A204.1 (cell line): ENCODE results near the gene JMJD6.
"Not testable (repeated sequence)": the region's sequence is repeated elsewhere in the genome, so short reads cannot be mapped to it uniquely, and the experiment has no call there.

Source experiments
- FAIRE-seq: peaks from 2 replicates; lab custom pipeline; 2012; peaks lifted over from hg19 to GRCh38; lab: Jason Lieb, UNC

Gene JMJD6

DNA sequence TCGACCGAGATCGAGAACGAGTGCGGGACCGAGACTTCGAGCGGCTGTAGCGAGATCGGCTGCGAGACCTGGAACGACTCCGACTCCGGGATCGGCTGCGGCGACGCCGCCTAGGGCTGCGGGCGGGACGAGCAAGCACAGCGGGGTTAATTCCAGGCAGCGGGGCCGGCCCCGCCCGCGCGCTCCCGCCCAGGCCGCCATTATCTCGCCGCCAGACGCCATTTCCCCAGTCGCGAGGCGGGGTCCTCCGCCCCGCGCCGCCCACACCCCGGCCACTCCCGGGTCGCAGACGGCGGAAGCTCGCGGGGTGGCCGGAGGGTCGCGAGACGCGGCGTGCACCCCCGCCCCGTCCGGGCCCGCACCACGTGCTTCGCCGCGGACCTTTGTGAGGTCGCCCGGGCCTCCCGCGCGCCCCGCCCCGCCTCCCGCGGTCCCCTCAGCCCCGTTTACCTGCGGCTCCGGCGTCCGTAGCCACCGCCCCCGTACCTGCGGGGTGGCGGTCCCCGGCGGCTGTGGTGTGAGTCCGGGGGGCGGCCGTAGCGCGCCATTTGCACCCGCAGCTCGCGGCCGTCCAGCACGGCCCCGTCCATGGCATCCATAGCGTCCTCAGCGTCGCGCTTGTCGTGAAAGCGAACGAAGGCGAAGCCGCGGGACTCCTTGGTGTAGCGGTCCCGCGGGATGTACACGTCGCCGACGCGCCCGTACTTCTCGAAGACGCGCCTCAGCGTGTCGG is 10.1 kb upstream of the JMJD6 start:
- FAIRE-seq = no peak

- FAIRE-seq = no peak
Measured at GRCh38 chr17:76735586-76736348, 9.4 kb upstream of the JMJD6 start.

GRCh38 chr17:76735006-76735405 is 8.6 kb upstream of the JMJD6 start:
- FAIRE-seq = peak; percentile 37

GRCh38 chr17:76734080-76734840 is 7.9 kb upstream of the JMJD6 start:
- no peak for FAIRE-seq

- FAIRE-seq = no peak
Measured at GRCh38 chr17:76733618-76733957, 7.2 kb upstream of the JMJD6 start.

DNA sequence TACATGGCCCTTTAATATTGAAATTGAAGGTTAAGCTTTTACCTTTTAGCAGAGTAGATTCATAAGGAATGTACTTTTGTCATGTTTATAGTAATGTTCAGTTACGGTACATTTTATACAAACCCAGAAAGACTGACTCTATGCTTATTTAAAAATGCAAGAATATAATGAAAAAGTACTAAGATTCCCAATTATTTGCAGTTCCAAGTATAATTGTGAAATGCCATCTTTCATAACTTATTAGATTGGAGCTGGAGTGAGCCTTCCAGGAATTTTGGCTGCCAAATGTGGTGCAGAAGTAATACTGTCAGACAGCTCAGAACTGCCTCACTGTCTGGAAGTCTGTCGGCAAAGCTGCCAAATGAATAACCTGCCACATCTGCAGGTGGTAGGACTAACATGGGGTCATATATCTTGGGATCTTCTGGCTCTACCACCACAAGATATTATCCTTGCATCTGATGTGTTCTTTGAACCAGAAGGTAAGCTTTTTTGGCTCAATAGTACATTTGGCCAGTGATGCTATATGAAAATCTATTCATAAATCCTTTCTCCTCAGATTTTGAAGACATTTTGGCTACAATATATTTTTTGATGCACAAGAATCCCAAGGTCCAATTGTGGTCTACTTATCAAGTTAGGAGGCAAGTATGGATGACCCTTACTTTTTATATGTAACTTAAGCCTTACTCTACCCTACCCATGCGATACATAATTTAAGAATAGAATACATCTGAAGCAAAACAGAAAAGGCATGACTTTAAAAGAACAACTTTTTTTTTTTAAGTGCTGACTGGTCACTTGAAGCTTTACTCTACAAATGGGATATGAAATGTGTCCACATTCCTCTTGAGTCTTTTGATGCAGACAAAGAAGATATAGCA is 6.6 kb upstream of the JMJD6 start:
- FAIRE-seq = no peak

DNA sequence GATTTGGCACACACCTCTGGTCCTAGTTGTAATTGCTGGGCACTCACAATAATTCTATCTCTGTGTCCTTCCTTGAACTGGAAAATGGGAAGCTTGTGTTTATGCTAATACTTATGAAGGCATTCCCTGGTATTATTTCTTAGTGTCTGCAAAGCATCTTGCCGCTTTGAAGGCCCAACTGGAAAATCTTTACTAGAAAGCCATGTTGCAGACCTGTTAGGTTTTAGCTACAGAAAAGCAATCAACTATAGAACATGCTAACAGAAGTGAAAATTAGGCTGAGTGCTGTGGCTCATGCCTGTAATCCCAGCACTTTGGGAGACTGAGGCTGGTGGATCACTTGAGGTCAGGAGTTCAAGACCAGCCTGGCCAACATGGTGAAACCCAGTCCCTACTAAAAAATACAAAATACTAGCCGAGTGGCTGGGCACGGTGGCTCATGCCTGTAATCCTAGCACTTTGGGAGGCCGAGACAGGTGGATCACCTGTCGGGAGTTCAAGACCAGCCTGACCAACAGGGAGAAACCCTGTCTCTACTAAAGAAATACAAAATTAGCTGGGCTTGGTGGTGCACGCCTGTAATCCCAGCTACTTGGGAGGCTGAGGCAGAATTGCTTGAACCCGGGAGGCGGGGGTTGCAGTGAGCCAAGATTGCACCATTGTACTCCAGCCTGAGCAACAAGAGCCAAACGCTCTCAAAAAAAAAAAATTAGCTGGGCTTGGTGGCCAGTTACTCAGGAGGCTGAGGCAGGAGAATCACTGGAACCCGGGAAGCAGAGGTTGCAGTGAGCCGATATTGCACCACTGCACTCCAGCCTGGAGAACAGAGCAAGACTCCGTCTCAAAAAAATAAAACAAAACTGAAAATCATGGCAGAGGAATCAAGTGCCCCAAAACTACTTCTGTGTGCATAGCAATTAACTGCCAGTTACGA is 5.7 kb upstream of the JMJD6 start:
- FAIRE-seq = not testable (repeated sequence)

DNA sequence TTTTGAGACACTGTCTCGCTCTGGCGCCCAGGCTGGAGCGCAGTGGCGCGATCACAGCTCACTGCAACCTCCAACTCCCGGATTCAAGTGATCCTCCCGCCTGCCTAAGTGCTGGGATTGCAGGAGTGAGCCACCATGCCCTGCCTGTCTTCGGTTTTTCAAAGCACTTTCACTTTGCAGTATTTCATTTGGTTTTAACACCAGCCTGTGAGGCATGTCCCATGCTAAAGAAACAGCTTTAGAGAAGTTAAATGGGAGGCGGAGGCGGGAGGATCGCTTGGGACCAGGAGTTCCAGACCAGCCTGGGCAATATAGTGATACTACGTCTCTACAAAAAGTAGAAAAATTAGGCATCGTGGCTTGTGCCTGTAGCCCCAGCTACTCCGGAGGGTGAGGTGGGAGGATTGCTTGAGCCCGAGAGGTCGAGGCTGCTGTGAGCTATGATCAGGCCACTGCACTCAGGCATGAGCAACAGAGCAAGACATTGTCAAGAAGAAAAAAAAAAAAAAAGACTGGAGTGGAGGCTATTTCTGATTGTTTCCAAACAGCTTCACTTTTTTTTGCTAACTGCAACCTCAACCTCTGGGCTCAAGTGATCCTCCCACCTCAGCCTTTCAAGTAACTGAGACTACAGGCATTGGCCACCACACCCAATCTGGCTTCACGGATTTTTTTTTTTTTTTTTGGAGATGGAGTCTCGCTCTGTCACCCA is 1.5 kb upstream of the JMJD6 start:
- FAIRE-seq = no peak

DNA sequence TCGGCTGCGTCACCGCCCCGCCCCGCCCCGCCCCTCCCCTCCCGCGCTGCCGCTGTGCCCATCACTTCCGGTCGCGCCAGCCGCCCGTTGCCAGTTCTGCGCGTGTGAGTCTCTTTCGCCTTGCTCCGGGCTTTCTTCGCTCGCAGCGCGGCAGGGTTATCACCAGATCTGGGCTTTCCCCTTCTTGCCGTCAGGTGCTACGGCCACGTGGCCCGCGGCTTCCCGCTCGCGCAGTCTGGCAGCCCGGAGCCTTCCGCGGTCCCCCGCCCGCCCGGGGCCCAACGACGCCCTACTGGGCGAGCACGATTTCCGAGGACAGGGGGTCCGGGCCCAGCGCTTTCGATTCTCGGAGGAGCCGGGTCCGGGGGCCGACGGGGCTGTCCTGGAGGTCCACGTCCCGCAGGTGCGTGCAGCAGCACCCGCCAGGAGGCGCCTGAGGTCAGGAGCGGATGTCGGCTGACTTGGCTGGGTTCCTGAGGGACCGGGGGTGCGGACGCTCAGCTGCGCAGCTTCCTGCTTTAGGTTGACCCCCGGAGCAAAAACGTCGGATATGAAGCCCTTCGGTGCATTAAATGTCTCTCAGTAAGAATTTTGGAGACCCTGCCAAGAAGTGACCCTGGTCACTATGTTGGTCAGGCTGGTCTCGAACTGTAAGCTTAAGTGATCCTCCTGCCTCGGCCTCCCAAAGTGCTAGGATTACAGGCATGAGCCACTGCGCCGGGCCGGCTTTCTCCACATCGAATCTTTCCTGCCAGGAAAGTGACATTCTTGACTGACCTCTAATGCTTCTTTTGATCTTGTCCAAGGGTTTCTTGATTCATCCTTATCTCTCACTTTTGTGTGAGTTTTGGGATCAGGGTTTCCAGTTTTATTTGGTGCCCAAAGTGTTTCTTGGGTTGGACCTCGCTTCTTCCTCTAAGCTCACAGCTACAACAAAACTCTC is 641 bp upstream of the JMJD6 start, which contains the start of gene METTL23:
METTL23 (plus strand) TSS at position 64 of the 943 bp plus-strand sequence. CDS start 2,872 bp downstream, outside the sequence.
- FAIRE-seq = no peak

- no peak for FAIRE-seq
Measured at GRCh38 chr17:76725580-76726230, 701 bp downstream of the JMJD6 start.

DNA sequence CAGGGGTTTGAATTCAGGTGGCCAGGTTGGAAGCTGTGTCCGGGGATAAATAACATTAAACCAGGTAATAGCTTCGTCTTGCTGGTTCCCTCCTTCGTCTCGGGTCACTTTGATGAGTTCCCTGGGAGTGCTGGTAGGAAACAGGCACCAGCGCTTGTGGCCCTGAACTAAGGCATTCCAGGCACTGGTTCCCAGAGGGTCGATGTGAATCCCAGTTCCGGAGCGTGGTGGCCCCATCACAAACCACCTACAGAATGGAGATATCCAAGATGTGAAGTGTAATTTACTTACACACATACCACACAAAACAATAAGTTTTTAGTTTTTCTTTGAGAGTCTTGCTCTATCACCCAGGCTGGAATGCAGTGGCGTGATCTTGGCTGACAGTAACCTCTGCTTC is 2.6 kb downstream of the JMJD6 start:
- no peak for FAIRE-seq

GRCh38 chr17:76722977-76723376 is 3.4 kb downstream of the JMJD6 start:
- not testable (repeated sequence) for FAIRE-seq

- FAIRE-seq = no peak
Measured at GRCh38 chr17:76722279-76722678, 4.1 kb downstream of the JMJD6 start.

- FAIRE-seq = no peak
Measured at GRCh38 chr17:76721463-76721862, 4.9 kb downstream of the JMJD6 start.

DNA sequence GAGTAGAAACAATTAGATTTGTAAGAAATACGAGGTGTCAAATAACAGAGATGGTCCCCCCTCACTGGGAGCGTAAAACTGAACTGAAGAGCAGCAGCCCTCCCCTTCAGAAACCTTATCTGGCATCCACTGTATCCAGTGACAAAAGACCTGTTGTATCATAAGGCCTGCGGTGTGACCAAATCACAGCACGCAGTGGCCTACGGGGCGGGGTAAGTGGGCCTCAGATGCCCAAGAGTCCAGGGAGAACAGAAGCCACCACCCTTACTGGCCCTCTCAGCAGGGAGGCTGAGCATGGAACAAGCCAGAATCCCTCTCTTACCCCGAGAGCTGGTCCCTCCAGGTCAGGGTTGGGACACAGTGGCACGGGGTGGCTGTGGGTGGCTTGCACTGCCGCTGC is 5.5 kb downstream of the JMJD6 start:
- no peak for FAIRE-seq

GRCh38 chr17:76720211-76720610 is 6.2 kb downstream of the JMJD6 start:
- no peak for FAIRE-seq

DNA sequence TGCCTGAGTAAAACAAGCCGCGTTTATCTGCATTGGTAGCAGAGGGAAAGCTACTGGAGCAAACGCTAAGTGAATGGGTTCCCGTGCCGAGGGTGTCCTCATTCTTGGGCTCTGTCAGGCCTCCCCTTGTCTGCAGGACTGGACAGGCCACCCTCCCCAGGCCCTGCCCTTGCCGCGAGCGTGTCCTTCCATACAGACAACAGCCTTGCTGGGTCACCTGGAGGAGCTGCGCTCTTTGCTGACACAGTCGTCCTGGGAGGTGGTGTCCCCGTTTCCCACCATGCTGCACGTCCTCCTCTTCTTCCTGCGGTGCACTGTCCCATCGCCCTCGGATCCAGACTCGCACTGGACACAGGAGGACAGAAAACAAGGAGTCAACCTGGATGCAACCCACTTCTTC is 7.9 kb downstream of the JMJD6 start:
- no peak for FAIRE-seq

DNA sequence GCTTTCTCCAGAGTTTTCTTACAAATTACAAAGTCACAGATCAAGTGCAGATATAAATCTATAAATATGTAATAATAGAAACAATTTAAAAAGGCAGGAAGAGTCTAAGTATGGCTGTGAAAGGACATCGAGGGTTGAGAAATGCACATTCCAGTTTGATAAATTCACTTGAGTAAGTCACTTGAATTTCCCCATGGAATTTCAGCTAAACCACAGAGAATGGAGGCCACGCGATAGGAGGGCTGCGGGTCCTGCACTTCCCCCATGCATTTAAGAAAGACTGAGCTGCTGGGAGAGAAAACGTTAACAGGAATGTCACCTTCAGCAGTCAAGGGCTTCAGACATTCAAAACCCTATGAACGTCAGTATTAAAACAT is 9.6 kb downstream of the JMJD6 start:
- FAIRE-seq = no peak
